ENCODE results near the gene YJEFN3.

DNA sequence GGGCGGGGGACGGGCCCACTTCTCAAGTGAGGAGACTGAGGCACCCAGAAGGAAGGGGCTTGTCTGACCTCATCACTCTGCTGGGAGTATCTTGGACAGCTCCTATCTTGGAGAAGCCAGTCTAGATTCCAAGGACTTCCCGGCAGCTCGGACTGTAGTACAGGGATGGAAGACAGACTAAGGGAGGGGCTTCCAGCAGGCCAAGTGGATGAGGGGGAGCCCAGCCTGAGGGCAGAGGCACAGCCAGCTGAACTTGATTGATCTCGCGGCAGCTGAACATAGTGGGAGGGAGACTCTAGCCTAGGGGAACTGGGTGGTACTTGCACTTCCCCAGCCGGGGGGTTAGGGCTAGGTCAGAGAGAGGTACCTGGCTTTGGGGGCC is 10.1 kb downstream of the YJEFN3 start:
- TF ChIP-seq, protein P1, sequence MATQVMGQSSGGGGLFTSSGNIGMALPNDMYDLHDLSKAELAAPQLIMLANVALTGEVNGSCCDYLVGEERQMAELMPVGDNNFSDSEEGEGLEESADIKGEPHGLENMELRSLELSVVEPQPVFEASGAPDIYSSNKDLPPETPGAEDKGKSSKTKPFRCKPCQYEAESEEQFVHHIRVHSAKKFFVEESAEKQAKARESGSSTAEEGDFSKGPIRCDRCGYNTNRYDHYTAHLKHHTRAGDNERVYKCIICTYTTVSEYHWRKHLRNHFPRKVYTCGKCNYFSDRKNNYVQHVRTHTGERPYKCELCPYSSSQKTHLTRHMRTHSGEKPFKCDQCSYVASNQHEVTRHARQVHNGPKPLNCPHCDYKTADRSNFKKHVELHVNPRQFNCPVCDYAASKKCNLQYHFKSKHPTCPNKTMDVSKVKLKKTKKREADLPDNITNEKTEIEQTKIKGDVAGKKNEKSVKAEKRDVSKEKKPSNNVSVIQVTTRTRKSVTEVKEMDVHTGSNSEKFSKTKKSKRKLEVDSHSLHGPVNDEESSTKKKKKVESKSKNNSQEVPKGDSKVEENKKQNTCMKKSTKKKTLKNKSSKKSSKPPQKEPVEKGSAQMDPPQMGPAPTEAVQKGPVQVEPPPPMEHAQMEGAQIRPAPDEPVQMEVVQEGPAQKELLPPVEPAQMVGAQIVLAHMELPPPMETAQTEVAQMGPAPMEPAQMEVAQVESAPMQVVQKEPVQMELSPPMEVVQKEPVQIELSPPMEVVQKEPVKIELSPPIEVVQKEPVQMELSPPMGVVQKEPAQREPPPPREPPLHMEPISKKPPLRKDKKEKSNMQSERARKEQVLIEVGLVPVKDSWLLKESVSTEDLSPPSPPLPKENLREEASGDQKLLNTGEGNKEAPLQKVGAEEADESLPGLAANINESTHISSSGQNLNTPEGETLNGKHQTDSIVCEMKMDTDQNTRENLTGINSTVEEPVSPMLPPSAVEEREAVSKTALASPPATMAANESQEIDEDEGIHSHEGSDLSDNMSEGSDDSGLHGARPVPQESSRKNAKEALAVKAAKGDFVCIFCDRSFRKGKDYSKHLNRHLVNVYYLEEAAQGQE (IDR thresholded peaks at IDR 0.05; ENCODE audit: insufficient read depth in 1 of 2, low read depth in 2 of 2, low read length in 1 of 2): no peak
- TF ChIP-seq, protein P2, sequence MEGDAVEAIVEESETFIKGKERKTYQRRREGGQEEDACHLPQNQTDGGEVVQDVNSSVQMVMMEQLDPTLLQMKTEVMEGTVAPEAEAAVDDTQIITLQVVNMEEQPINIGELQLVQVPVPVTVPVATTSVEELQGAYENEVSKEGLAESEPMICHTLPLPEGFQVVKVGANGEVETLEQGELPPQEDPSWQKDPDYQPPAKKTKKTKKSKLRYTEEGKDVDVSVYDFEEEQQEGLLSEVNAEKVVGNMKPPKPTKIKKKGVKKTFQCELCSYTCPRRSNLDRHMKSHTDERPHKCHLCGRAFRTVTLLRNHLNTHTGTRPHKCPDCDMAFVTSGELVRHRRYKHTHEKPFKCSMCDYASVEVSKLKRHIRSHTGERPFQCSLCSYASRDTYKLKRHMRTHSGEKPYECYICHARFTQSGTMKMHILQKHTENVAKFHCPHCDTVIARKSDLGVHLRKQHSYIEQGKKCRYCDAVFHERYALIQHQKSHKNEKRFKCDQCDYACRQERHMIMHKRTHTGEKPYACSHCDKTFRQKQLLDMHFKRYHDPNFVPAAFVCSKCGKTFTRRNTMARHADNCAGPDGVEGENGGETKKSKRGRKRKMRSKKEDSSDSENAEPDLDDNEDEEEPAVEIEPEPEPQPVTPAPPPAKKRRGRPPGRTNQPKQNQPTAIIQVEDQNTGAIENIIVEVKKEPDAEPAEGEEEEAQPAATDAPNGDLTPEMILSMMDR (IDR thresholded peaks at IDR 0.05): no peak
